ENCODE data around the gene CA7.

DNA sequence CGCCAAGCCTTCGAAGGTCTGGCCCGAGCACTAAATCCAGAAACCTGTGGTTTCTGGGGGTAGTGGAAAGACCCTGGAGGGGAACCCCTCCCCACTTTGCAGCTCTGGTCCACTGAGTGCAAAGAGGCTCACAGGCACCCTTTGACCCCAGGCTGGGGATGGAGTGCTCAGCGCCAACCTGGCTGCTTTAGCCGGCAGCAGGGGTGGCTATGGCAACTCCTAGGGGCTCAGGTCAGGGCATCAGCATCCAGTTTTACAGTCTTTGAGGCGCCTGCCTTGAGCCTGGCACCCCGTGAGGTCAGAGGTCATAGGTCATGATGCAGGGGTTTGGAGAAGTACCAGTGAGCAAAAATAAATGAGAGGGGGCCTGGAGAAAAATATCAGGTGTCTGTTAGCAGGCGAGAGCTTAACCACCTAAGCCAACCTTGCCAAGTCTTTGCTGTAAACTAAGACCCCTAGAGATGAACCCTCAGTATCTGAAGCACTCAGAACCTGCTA is 17.9 kb downstream of the CA7 start:
- TF ChIP-seq POLR2A (IDR thresholded peaks at IDR 0.05; ENCODE audit: low read length) (no peak), GATA1 (IDR thresholded peaks at IDR 0.05; ENCODE audit: low read depth, low read length) (no peak)

All from erythroblast (primary cell).